ENCODE data around the gene TSEN54.

Gene TSEN54

GRCh38 chr17:75488693-75489510, 27.4 kb upstream of the TSEN54 start:
- DNase-seq (ENCODE audit: low read depth), result no peak

- DNase-seq (ENCODE audit: low read depth), result no peak
Measured at GRCh38 chr17:75489511-75489955, 26.8 kb upstream of the TSEN54 start.

- no peak for DNase-seq (ENCODE audit: low read depth)
Measured at GRCh38 chr17:75490173-75490743, 26.1 kb upstream of the TSEN54 start.

- no peak for DNase-seq (ENCODE audit: low read depth)
Measured at GRCh38 chr17:75490953-75491649, 25.2 kb upstream of the TSEN54 start.

GRCh38 chr17:75491680-75492079, 24.6 kb upstream of the TSEN54 start:
- DNase-seq (ENCODE audit: low read depth), result no peak

GRCh38 chr17:75492555-75493168, 23.7 kb upstream of the TSEN54 start:
- DNase-seq (ENCODE audit: low read depth), result no peak

- DNase-seq (ENCODE audit: low read depth), result no peak
Measured at GRCh38 chr17:75493476-75494129, 22.7 kb upstream of the TSEN54 start.

GRCh38 chr17:75494326-75494877, 21.9 kb upstream of the TSEN54 start:
- no peak for DNase-seq (ENCODE audit: low read depth)

GRCh38 chr17:75496005-75496404, 20.3 kb upstream of the TSEN54 start:
- DNase-seq (ENCODE audit: low read depth), result no peak

GRCh38 chr17:75498039-75498725, 18.1 kb upstream of the TSEN54 start:
- no peak for DNase-seq (ENCODE audit: low read depth)

GRCh38 chr17:75498726-75499213, 17.6 kb upstream of the TSEN54 start:
- DNase-seq (ENCODE audit: low read depth), result no peak

GRCh38 chr17:75499313-75500022, 16.9 kb upstream of the TSEN54 start:
- no peak for DNase-seq (ENCODE audit: low read depth)

- DNase-seq (ENCODE audit: low read depth), result no peak
Measured at GRCh38 chr17:75500419-75501216, 15.7 kb upstream of the TSEN54 start.

GRCh38 chr17:75501378-75502071, 14.8 kb upstream of the TSEN54 start:
- DNase-seq (ENCODE audit: low read depth), result no peak

- DNase-seq (ENCODE audit: low read depth), result no peak
Measured at GRCh38 chr17:75502072-75502720, 14.1 kb upstream of the TSEN54 start.

- no peak for DNase-seq (ENCODE audit: low read depth)
Measured at GRCh38 chr17:75502721-75503329, 13.5 kb upstream of the TSEN54 start.

- no peak for DNase-seq (ENCODE audit: low read depth)
Measured at GRCh38 chr17:75503337-75503950, 12.9 kb upstream of the TSEN54 start.

All from activated T-helper 1 cell treated with Interleukin-2 at 50 U/mL for 16 hours (primary cell).